Prostate gland (tissue), 2 donors: Measurements from ENCODE around the gene ISY1. TPM values are rescaled to one million over a fixed set of nuclear protein-coding genes. Genes with fewer than 3 reads are reported as not detected.
A peak's percentile ranks its signal among the peaks of the same experiment; 100 is the strongest.

ENCODE experiments used
- DNase-seq: peaks from one replicate; pipeline ENCODE4 v3.0.0-alpha.2; 2019; ENCODE audit warnings: low spot score
- H3K27ac ChIP-seq, 2 donors: fragments of 200-600 bp; sonication (generic); 2 replicates each; pipeline ENCODE4 v1.5.1; 2017 to 2019
- H3K27me3 ChIP-seq: fragments of 200-600 bp; sonication (generic); replicated peaks from 2 replicates; pipeline ENCODE4 v1.5.1; 2019; ENCODE audit not compliant: insufficient read depth
- H3K36me3 ChIP-seq, 2 donors: fragments of 200-600 bp; sonication (generic); 1 replicate in 1 of 2; 2 replicates in 1 of 2; pipeline versions ENCODE4 v1.5.1 to v1.8.1; 2017 to 2019
- H3K4me1 ChIP-seq: fragments of 200-600 bp; sonication (generic); replicated peaks from 2 replicates; pipeline ENCODE4 v1.5.1; 2019
- H3K4me3 ChIP-seq, 2 donors: fragments of 200-600 bp; sonication (generic); 2 replicates each; pipeline ENCODE4 v1.5.1; 2017 to 2019
- H3K9me3 ChIP-seq: fragments of 200-600 bp; sonication (generic); 2 replicates; pipeline ENCODE4 v1.5.1; 2017
- CTCF ChIP-seq, 4 experiments: fragments of 200-600 bp in 2 of 4; fragments of 450-650 bp in 2 of 4; sonication (generic) in 2 of 4; IDR thresholded peaks; 1 replicate in 3 of 4; 2 replicates in 1 of 4; pipeline ENCODE4 v1.5.1; 2016 to 2019; ENCODE audit warnings: antibody characterized with exemption in 4 of 4, mild to moderate bottlenecking in 2 of 4, moderate library complexity in 2 of 4
- POLR2A ChIP-seq: fragments of 450-650 bp; IDR thresholded peaks from one replicate; pipeline ENCODE4 v1.6.1; 2016; ENCODE audit warnings: antibody characterized with exemption, mild to moderate bottlenecking
- POLR2AphosphoS5 ChIP-seq: sonication (generic); formaldehyde crosslinking; IDR thresholded peaks from one replicate; pipeline ENCODE4 v1.6.1; 2017; ENCODE audit warnings: antibody characterized with exemption
- WGBS: methylation state at CpG from one replicate; pipeline ENCODE4 v1.1.5; 2018; 5-methylcytosine and 5-hydroxymethylcytosine counted together
- intact Hi-C: fragments of 100-400 bp; cut with DNase I; formaldehyde crosslinking; loops from one replicate; pipeline ENCODE4 v1.14.2; 2022
- total RNA-seq, 2 donors: library from RNA; depleted of rRNA; stranded (reverse); fragments of >200 nt; gene quantifications; one replicate each; pipeline ENCODE4 v1.1.0, GENCODE V29; 2016

Gene ISY1
- total RNA-seq, 2 donors from 2014 or later: 22.3 to 29.1 TPM

GRCh38 chr3:129184396-129184657 lies 23.5 kb upstream of the ISY1 start:
- Histone ChIP-seq H3K27ac (peak overlapping the region; percentile 96 to 98), H3K9me3 (no peaks in the 10 kb centered on the region), H3K36me3 (no peaks in the 10 kb centered on the region), H3K4me3 (peak overlapping the region; percentile 74 to 98), H3K27me3 (no peaks in the 10 kb centered on the region), H3K4me1 (peaks cover 12% of the 10 kb centered on the region)
- 0% methylated on average over 5 of the region's 5 CpGs for WGBS
- intact Hi-C loops: loop anchor here (5.0 kb wide), 2 partner anchors 43 to 63 kb away; partner anchors contain the start of gene COPG1
- no peak for DNase-seq
- no peak for TF ChIP-seq POLR2A
- no peak for TF ChIP-seq POLR2AphosphoS5
- no peak for TF ChIP-seq CTCF (IDR thresholded peaks at IDR 0.05)

GRCh38 chr3:129183569-129184395 lies 22.9 kb upstream of the ISY1 start, which contains the start of gene CNBP:
Gene CNBP (minus strand): TSS chr3:129183896. CDS start chr3:129171757, 12,139 bp downstream.
- DNase-seq: peak; percentile 92
- WGBS: under 1% methylated on average over 37 of the region's 83 CpGs
- Histone ChIP-seq H3K27ac (peak within 1 kb of the TSS; percentile 96 to 98), H3K4me3 (peak within 1 kb of the TSS; percentile 74 to 98), H3K27me3 (no peaks in the 10 kb centered on the region), H3K36me3 (peaks cover 0 to 3% of the 10 kb centered on the region in 2 donors), H3K4me1 (peaks cover 18% of the 10 kb centered on the region), H3K9me3 (no peaks in the 10 kb centered on the region)
- TF ChIP-seq POLR2A (peak; percentile 98), POLR2AphosphoS5 (peak; percentile 95), CTCF (IDR thresholded peaks at IDR 0.05) (peak in 1 of 4 experiments; percentile 25)
- intact Hi-C loops: loop anchor here (5.0 kb wide), 2 partner anchors 44 to 64 kb away; partner anchors contain the start of gene COPG1

GRCh38 chr3:129182390-129183185 lies 21.7 kb upstream of the ISY1 start:
- Histone ChIP-seq H3K27ac (peak overlapping the region; percentile 96 to 98), H3K4me3 (peak overlapping the region; percentile 74 to 98), H3K27me3 (no peaks in the 10 kb centered on the region), H3K9me3 (no peaks in the 10 kb centered on the region), H3K36me3 (peaks cover 0 to 3% of the 10 kb centered on the region in 2 donors), H3K4me1 (peaks cover 23% of the 10 kb centered on the region)
- DNase-seq: no peak
- WGBS: under 1% methylated on average over 24 of the region's 24 CpGs
- TF ChIP-seq CTCF (IDR thresholded peaks at IDR 0.05) (no peak), POLR2AphosphoS5 (peak; percentile 17)
- intact Hi-C loops: loop anchor here (5.0 kb wide), 2 partner anchors 45 to 65 kb away; partner anchors contain the start of gene COPG1

GRCh38 chr3:129181819-129182218 lies 21.0 kb upstream of the ISY1 start:
- Histone ChIP-seq H3K4me3 (peak overlapping the region; percentile 74 to 98), H3K36me3 (peaks cover 0 to 3% of the 10 kb centered on the region in 2 donors), H3K27me3 (no peaks in the 10 kb centered on the region), H3K4me1 (peaks cover 25% of the 10 kb centered on the region), H3K9me3 (no peaks in the 10 kb centered on the region), H3K27ac (peak overlapping the region; percentile 96 to 98)
- intact Hi-C loops: loop anchor here (5.0 kb wide), 2 partner anchors 45 to 65 kb away; partner anchors contain the start of gene COPG1
- 5% methylated on average over 3 of the region's 3 CpGs for WGBS
- DNase-seq: no peak
- no peak for TF ChIP-seq POLR2A
- no peak for TF ChIP-seq POLR2AphosphoS5
- no peak for TF ChIP-seq CTCF (IDR thresholded peaks at IDR 0.05)
